Astrocyte (in vitro differentiated cells and primary cell): ENCODE data around the gene KCNK5. TPM values are rescaled to one million over a fixed set of nuclear protein-coding genes. Genes with fewer than 3 reads are reported as not detected.

Experiments
- DNase-seq: peaks from one replicate; pipeline ENCODE4 v3.0.0-alpha.2; 2010; ENCODE audit warnings: low read depth
- FAIRE-seq: peaks from 2 replicates; lab custom pipeline; 2011; peaks lifted over from hg19 to GRCh38; lab: Jason Lieb, UNC
- H2AFZ ChIP-seq: 2 replicates; pipeline ENCODE4 v1.6.0; 2012; ENCODE audit warnings: low read depth, low read length, inconsistent platforms
- H3K27ac ChIP-seq: 2 replicates; pipeline ENCODE4 v1.5.1; 2011; ENCODE audit warnings: low read depth, low read length, inconsistent platforms
- H3K27me3 ChIP-seq: 2 replicates; pipeline ENCODE4 v1.6.0; 2011; ENCODE audit warnings: low read length, inconsistent platforms; ENCODE audit not compliant: insufficient read depth
- H3K36me3 ChIP-seq: 2 replicates; pipeline ENCODE4 v1.5.1; 2011; ENCODE audit warnings: low read length, inconsistent platforms; ENCODE audit not compliant: insufficient read depth
- H3K4me1 ChIP-seq: 2 replicates; pipeline ENCODE4 v1.5.1; 2011; ENCODE audit warnings: low read length, inconsistent platforms; ENCODE audit not compliant: insufficient read depth
- H3K4me2 ChIP-seq: 2 replicates; pipeline ENCODE4 v1.6.0; 2012; ENCODE audit warnings: low read length, inconsistent platforms
- H3K4me3 ChIP-seq: 2 replicates; pipeline ENCODE4 v1.5.1; 2011; ENCODE audit warnings: low read depth, mild to moderate bottlenecking, low read length, inconsistent platforms; ENCODE audit not compliant: insufficient read depth
- H3K79me2 ChIP-seq: 2 replicates; pipeline ENCODE4 v1.6.0; 2012; ENCODE audit warnings: mild to moderate bottlenecking, low read length, inconsistent platforms; ENCODE audit not compliant: insufficient read depth
- H3K9ac ChIP-seq: 2 replicates; pipeline ENCODE4 v1.6.0; 2012; ENCODE audit warnings: mild to moderate bottlenecking, low read length, inconsistent platforms
- H3K9me3 ChIP-seq: 2 replicates; pipeline ENCODE4 v1.5.1; 2012; ENCODE audit warnings: low read depth, mild to moderate bottlenecking, low read length, inconsistent platforms; ENCODE audit not compliant: insufficient read depth
- H4K20me1 ChIP-seq: 2 replicates; pipeline ENCODE4 v1.6.0; 2012; ENCODE audit warnings: low read length, inconsistent platforms; ENCODE audit not compliant: insufficient read depth
- H3K27ac Mint-ChIP-seq: one replicate; pipeline ENCODE4 v1.8.0; 2021; ENCODE audit warnings: mild to moderate bottlenecking, mixed read lengths; ENCODE audit not compliant: unreplicated experiment
- H3K27me3 Mint-ChIP-seq: one replicate; pipeline ENCODE4 v1.8.0; 2021; ENCODE audit warnings: low read depth, mixed read lengths; ENCODE audit not compliant: unreplicated experiment
- H3K36me3 Mint-ChIP-seq: one replicate; pipeline ENCODE4 v1.8.0; 2021; ENCODE audit warnings: low read depth, mixed read lengths; ENCODE audit not compliant: unreplicated experiment
- H3K4me1 Mint-ChIP-seq: one replicate; pipeline ENCODE4 v1.8.0; 2021; ENCODE audit warnings: low read depth, mixed read lengths; ENCODE audit not compliant: unreplicated experiment
- H3K4me3 Mint-ChIP-seq: one replicate; pipeline ENCODE4 v1.8.0; 2021; ENCODE audit warnings: mild to moderate bottlenecking, moderate library complexity, mixed read lengths; ENCODE audit not compliant: unreplicated experiment
- H3K9me3 Mint-ChIP-seq: one replicate; pipeline ENCODE4 v1.8.0; 2021; ENCODE audit warnings: mild to moderate bottlenecking, mixed read lengths; ENCODE audit not compliant: unreplicated experiment
- CTCF ChIP-seq: IDR thresholded peaks from 2 replicates; pipeline ENCODE4 v1.5.1; 2011; ENCODE audit warnings: low read depth, mild to moderate bottlenecking, inconsistent platforms, low read length, moderate library complexity; ENCODE audit not compliant: insufficient read depth
- EZH2 ChIP-seq: IDR thresholded peaks from 2 replicates; pipeline ENCODE4 v1.6.1; 2012; ENCODE audit warnings: mild to moderate bottlenecking, low read length, inconsistent platforms; ENCODE audit not compliant: insufficient read depth
- total RNA-seq: library from RNA; stranded (reverse); gene quantifications from 2 replicates; pipeline ENCODE4 v1.2.1, GENCODE V29; 2021

KCNK5 gene
- total RNA-seq, 1 donor from 2014 or later = 0.14 TPM

- no peak overlapping the region for H3K27ac Mint-ChIP-seq
- no peak for TF ChIP-seq EZH2
- TF ChIP-seq CTCF = no peak
- no peak overlapping the region for H3K4me2 ChIP-seq
Observed at GRCh38 chr6:39215640-39216158, 13.6 kb downstream of the KCNK5 start.

GRCh38 chr6:39214846-39215639 lies 14.2 kb downstream of the KCNK5 start:
- Histone ChIP-seq H3K4me1 (no peaks in the 10 kb centered on the region), H3K36me3 (no peaks in the 10 kb centered on the region), H3K4me2 (no peak overlapping the region), H3K27me3 (no peaks in the 10 kb centered on the region), H3K79me2 (no peaks in the 10 kb centered on the region), H2AFZ (no peak overlapping the region), H3K27ac (no peak overlapping the region), H4K20me1 (no peaks in the 10 kb centered on the region), H3K9ac (no peak overlapping the region), H3K9me3 (no peaks in the 10 kb centered on the region), H3K4me3 (no peak overlapping the region)
- Mint-ChIP-seq H3K9me3 (peaks cover 2% of the 10 kb centered on the region), H3K27me3 (peaks cover 16% of the 10 kb centered on the region), H3K4me1 (peaks cover 16% of the 10 kb centered on the region), H3K27ac (no peak overlapping the region), H3K4me3 (no peak overlapping the region), H3K36me3 (peaks cover 2% of the 10 kb centered on the region)
- TF ChIP-seq EZH2 (no peak), CTCF (no peak)
- no peak for FAIRE-seq
- DNase-seq = no peak

More at GRCh38 chr6:39215640-39216158, 13.6 kb downstream of the KCNK5 start:
- Histone ChIP-seq H3K9ac (no peak overlapping the region), H3K27me3 (no peaks in the 10 kb centered on the region), H3K27ac (no peak overlapping the region), H4K20me1 (no peaks in the 10 kb centered on the region), H3K79me2 (no peaks in the 10 kb centered on the region), H3K9me3 (no peaks in the 10 kb centered on the region), H3K4me1 (no peaks in the 10 kb centered on the region), H3K4me3 (no peak overlapping the region), H3K36me3 (no peaks in the 10 kb centered on the region), H2AFZ (no peak overlapping the region)
- peaks cover 17% of the 10 kb centered on the region for H3K27me3 Mint-ChIP-seq
- DNase-seq (no peak), FAIRE-seq (no peak)
- peaks cover 2% of the 10 kb centered on the region for H3K9me3 Mint-ChIP-seq
- H3K4me3 Mint-ChIP-seq = no peak overlapping the region
- peaks cover 16% of the 10 kb centered on the region for H3K4me1 Mint-ChIP-seq
- peaks cover 2% of the 10 kb centered on the region for H3K36me3 Mint-ChIP-seq
